GM19463 (cell line): ENCODE data around the gene HMGCL.
"Not testable (repeated sequence)": the region's sequence is repeated elsewhere in the genome, so short reads cannot be mapped to it uniquely, and the experiment has no call there.

Experiments
- ATAC-seq: cut with Tn5 transposase; IDR thresholded peaks from one replicate; pipeline ENCODE4 v1.9.1; 2021; ENCODE audit warnings: mild to moderate bottlenecking, moderate library complexity; ENCODE audit not compliant: unreplicated experiment

Gene HMGCL

DNA sequence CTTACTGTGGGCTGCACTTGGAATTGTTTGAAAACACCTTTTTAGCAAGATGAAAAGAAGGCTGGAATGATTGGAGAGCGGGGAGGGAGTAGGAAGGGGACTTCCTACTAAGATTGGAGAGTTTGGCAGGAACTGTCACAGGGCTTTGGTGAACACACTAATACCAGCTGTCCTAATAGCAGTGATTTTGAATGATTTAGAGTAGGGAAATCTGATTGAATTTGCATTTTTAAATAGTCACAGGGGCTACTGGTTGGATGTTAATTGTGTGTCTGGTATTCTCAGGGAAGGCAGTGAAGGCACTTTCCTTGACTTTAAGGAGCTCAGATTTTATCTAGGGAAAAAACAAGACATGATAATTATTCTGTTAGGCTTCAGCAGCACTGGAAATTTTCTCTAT, 2.5 kb upstream of the HMGCL start:
- ATAC-seq: no peak

DNA sequence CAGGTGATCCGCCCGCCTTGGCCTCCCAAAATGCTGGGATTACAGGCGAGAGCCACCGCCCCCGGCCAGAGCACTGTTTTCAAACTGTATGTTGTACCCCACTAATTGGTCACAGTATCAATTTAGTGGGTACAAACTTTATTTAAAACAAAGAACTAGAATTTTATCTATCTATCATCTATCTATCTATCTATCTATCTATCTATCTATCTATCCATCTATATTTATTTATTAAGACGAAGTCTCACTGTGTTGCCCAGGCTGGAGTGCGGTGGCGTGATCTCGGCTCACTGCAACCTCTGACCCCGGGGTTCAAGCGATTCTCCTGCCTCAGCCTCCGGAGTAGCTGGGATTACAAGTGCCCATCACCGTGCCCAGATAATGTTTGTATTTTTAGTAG, 1.4 kb upstream of the HMGCL start:
- not testable (repeated sequence) for ATAC-seq

DNA sequence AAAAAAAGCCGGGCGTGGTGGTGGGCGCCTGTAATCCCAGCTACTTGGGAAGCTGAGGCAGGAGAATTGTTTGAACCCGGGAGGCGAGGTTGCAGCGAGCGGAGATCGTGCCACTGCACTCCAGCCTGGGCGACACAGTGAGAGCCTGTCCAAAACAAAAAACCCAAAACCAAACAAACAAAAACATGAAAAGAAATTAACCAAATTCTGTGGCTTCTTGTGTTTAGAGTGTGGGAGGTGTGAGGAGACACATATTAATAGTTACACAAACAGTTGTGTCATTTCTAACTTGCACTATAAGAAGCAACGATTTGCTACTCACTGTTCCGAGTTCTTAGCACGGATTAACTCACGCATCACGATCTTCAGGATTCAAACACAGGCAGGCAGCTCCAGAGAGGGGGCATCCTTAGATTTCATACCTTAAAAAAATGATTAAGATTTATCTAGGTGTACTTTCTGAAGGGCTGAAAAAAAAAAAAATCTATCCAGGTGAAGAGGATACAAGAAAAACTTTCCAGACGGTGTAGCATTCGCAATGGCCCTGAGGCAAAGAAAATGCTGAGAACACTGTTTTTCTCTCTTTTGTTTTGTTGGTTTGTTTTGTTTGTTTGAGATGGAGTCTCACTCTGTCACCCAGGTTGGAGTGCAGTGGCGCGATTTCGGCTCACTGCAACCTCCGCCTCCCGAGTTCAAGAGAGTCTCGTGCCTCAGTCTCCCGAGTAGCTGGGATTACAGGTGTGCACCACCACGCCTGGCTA, 713 bp upstream of the HMGCL start:
- no peak for ATAC-seq

DNA sequence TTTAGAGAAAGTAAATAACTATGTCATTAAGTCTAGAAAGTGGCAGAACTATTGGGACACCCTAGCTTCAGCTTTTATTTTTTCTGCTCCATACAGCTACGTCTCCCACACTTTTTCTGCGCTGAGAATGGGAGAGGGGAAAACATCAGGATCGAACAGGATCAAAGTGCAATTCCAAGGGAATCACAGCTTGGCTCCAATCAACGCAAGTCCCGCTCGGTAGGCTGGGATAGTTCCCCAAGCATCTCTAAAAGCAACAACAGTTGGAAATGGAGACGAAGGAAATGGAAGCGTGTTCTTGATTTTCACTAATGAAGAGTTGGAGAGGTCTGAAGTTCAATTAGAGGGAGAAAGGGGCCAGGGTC, 536 bp downstream of the HMGCL start:
- no peak for ATAC-seq

DNA sequence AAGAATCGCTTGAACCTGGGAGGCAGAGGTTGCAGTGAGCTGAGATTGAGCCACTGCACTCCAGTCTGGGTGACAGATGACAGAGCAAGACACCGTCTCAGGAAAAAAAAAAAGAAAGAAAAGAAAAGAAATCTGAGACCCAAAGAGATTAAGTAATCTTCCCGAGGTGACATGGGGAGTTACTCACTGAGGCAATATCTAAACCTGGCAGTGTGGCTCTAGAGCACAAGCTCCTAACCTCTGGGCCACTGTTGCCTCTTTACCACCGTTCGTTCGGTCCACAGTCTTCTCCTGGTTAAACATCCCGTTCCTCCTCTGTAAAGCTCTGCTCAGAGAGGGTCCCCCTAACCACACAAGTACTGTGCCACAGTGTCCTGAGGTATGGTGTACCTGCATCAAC, 1.5 kb downstream of the HMGCL start:
- no peak for ATAC-seq

DNA sequence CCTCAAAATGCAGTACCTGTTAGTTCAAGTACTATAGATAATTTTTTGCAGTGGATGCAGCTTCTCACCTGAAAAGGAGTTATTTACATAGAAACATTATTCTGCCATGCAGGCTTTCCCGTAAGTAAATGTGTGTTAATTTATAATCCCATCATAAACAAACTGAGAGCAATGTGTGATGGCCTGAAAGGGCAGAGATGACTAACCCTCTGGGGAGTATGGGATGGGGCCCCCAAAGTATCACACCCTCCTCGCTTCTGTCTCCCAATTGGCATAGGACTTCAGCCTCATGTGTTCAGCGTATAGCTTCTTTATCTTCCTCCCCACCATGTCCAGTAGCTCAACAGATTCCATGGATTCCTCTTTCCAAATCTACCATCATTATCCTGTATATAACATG, 7.6 kb downstream of the HMGCL start:
- no peak for ATAC-seq

DNA sequence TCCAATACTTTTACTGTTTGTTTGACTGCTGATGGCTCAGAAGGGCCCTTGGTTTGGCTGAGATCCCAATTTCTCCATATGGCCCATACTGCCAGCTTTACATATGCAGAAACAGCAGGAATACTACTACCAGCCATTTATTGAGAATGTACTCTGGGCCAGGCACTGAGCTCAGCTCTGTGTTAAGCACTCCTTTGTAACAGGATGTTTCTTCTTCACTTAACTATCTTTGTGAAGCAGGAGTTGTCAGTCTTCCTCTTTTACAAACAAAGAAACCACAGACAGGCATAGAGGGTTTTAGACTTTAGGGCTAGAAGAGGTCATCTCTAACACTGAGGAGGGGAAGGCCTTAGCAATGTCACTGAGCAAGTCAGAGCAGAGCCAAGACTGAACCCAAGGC, 8.3 kb downstream of the HMGCL start:
- ATAC-seq: no peak

DNA sequence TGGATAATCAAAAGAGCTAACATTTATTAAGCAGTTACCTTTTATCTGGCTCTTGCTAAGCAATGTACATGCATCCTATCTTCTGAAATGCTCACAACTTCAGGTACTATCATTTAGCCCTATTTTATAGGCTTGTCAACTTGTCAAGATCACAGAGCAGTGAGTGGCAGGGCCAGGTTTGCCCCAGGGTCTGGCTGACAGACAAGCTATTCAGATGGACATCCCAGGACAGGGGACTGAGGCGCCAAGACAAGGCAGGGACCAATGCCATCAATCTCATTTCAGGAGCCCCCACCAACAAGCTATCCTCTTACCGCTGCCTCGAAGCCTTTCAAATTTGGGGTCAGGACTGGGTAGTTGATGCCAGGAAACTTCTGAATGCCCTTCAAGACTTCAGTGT, 8.9 kb downstream of the HMGCL start:
- ATAC-seq: no peak

DNA sequence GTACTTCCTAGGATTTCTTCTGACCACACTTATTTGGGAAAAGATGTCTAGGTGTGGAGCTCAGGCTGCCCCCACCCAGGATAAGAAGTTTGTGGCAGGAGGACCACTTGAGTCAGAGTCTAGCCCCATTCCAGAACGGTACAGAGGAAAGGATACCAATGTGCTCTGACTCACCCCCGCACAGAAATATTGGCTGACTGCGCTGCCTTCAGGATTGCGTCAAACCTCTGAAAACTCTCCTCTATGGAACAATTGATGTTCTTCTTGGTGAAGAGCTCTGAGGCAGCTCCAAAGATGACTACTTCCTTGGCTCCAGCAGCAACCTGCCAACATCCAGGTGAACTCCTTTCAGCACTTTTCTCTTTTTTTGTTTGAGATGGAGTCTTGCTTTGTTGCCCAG, 11.2 kb downstream of the HMGCL start:
- no peak for ATAC-seq

DNA sequence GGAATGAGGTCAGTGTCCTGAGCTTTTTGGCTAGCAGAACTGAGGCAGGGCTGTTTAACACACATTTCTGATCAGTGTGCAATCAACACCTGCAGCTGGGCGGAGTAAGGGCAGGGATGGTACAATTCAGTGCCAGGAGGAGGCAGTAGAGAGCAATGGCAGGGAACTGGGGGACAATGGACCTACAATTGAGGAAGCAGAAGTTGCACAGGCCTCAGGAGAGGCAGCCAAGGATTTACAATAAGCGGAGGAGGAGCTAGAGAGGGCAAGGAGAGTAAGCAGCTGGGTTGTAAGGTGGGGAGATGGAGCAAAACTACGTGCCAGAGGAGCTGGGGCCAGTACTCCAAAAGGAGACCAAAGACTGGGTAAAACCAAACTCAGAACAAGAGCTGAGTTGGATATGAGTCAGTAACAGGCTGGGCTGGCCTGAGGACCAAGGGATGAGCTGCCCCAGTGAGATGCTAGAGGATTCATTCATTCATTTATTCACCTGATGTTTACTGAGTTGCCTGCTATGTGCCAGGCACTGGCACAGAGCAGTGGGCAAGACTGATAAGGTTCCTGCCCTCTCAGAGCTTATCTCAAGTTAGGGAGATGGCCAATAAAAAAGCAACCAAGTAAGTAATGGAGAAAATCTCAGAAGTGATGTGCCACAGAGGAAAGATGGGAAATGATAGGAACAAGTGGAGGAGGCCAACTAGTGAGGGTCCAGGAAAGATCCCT, 14.2 kb downstream of the HMGCL start:
- no peak for ATAC-seq

DNA sequence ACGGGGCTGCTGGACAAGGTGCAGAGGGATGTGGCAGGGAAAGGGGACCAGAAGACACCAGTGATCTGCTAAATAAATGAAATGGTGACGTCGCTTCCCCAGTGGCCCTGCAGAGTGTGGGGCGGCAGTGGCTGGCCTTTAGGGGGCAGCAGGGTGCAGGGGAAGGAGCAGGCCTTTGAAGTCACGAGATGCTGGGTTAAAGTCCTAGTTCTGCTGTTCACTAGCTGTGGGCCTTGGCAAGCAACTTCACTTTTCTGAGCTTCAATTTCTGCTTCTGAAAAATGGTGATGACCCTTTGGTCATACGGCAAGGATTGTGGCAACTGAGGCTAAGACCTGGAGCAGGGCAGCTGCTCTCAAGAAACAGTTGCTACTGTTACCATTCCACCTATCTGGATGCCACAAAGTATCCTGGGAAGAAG, 15.5 kb downstream of the HMGCL start:
- ATAC-seq: peak; percentile 60

DNA sequence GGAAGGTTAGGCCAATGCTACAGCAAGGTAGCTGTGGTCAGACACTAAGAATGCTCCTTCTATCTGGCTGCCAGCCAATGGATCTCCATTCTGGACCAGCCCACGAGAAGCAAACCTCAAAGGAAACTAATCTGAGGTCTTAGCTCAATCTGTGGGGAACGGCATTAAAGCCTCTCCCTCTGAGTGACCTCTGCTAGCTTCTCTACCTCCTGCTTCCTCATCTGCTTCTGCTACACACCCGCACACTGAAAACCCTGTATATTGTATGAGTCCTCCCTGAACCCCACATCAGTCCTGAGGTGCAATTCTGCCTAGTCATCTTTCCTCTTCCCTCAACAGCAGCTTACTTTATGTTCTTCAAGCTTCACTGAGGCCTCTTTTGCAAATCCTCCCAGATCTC, 17.8 kb downstream of the HMGCL start:
- no peak for ATAC-seq

DNA sequence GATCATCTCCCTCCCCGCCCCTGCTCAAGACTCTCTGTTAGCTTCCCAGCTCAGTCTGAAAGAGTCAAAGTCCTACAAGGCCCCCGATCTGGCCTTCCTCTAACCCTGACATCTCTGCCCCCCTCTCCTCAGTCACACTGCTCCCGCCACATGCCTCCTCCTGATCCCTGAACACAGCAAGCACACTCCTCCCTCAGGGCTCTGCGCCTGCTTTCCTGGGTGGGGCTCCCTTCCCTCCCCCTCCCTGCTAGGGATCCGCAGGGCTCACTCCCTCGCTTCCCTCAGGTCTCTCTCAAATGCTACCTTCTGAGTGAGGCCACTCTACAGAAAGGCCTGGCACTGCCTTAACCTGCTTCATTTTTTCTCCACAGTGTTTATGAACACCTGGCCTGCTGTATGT, 18.9 kb downstream of the HMGCL start:
- ATAC-seq: no peak

DNA sequence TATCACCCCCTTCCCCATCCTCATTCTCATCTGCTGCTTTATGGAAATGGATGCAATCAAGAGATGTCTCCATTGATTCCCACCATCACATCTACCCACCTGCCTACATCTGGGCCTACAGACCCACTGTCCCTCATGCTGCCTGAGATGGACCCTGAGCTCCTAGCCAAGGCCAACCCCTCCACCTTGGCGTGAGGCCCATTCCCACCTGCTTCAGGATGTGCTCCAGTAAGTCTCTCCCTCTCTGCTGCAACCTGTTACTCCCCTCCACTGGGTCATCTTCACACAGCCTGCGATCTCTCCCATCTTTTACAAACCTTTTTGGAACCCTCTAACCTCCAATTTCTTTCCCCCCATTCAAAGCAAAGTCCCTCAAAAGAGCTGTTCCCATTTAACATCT, 20.2 kb downstream of the HMGCL start:
- no peak for ATAC-seq

DNA sequence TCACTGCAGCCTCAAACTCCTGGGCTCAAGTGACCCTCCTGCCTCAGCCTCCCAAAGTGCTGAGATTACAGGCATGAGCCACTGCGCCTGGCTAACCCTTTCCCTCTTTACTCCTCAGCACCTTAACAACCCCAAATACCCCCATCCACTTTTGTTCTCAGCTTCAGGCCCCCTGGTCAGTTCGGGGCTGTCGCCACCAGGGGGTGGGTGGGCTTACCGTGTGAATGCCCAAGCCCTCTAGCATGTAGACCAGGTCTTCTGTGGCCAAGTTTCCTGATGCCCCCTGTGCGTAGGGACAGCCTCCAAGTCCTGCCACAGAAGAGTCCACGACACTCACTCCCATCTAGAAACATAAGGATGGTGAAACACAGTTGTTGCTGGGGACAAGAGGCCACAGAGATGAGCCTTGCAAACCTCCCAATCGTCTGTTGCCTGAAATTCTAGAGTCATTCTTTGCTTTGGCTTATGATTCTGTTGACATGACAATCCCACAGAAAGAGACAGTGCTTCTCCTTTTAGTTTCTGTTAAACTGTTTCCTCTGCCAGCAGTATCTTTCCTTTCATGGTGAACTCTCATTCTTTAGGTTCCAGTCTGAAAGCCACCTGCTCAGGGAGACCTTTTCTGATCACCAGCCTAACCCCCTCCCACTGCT, 20.9 kb downstream of the HMGCL start:
- ATAC-seq: no peak

DNA sequence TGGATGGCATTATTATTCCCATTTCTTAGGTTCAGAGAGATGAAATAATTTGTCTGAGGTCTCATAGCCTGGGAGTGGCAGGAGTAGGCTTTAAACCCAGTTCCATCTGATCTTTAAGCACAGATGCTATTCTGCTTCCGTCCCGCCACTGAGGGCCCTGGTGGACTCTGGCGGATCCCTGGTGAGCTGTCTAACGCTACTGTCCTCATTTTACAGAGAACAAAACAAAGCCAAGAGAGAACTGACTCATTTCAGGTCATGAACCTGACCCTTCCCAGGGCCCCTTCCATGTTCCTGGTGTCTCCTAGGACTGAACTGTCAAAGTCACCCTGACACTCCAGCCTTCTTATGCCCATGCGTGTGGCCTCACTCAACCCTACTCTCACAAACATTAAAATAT, 21.6 kb downstream of the HMGCL start:
- no peak for ATAC-seq

DNA sequence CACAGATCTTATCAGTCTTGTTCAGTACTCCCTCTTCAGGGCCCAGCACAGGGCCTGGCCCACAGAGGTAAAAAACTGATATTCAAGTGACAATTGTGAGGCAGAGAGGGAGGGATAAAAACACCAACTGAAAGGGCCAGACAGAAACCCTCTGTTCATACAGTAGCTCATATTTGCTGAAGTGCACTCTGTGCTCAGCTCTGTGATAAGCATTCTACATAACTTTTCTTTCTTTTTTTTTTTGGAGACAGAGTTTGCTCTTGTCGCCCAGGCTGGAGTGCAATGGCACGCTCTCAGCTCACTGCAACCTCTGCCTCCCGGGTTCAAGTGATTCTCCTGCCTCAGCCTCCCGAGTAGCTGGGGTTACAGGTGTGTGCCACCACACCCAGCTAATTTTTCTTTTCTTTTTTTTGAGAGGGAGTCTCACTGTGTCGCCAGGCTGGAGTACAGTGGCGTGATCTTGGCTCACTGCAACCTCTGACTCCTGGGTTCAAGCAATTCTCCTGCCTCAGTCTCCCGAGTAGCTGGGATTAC, 22.4 kb downstream of the HMGCL start:
- ATAC-seq: not testable (repeated sequence)

DNA sequence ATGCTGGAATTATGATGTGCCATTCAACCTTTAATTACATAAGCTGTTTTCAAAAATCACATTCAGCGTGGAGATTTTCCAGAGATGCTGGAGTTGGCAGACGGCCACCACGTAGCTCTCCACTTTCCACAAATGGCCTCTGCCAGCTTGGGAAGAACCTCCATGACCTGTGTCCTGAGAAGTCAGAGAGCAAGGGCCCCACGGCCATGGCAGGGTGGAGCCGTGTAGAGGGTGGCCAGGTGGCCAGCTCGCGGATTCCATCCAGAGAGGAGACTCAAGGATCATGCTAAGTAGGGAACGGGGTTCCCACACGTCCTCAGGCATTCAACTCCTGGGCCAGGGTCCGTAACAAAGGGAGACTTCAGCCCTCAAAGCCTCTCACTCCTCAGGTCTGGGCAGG, 23.4 kb downstream of the HMGCL start:
- no peak for ATAC-seq

DNA sequence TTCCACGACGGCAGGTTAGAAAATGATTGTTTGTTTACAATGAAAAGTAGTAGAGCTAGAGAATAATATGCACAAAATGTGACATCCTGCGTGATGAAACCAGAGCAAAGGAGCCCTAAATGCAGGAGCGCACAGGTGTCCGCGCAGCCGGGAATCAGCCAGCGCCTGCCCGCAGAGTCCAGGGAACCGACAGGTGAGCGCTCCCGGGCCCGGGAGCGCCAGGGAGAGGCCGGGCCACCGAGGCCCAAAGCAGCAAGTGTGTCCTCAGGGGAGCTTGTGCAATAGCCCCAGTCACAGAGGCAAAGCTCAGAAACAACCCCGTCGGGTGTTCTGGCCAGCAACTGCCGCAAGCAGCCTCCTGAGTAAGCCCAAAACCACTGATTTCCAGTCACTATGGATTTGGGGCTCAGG, 23.9 kb downstream of the HMGCL start:
- ATAC-seq: no peak

DNA sequence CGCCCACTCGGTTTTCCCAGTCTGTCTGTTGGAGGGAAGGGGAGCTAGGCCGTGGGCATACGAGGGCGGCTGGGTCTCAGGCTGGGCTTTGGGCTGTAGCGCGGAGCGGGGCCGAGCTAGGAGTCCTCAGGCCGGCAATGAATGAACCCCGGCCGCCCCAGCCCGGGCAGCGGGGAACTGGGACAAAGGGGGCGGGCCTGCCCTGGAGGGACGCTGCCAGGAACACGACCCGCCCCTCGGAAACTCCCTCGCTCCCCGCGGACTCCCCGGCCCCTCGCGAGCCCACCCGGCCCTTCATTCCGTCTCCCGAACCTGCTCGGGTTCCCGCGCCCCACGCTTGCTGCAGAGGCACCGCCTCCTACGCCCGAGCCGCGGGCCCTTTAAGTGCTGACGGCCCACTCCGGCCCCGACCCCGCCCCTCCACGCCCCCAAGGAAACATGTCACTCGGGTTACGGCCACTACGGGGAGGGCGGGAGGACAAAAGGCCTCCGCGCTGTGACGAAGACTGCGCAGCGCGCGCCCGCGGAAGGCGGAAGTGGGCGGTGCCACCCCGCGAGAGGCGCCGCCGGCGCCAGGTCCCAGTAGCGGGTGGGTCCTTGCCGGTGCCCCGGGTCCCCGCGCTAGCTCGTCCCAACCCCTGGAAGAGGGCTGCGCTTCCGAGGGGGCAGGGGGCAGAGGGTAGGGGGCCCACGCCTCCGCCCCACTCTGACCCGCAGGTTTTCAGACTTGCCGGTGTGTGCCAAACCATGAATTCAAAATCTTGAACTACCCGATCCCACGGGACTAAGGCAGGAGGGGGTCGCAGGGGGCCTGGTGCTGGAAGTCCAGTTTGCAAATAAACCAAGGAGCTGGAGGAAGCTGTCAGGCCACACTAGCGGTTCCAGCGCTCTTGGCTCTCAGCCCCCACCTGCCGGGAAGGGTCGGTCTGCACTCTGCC, 24.6 kb downstream of the HMGCL start, which contains the start of gene GALE:
Gene GALE (minus strand): TSS at position 355 of the 938 bp plus-strand sequence. CDS start 1,747 bp downstream, outside the sequence.
- peak; percentile 92 for ATAC-seq
